ENCODE measurements around the gene ANO6.

The ANO6 gene

GRCh38 chr12:45427042-45427441 lies 211.1 kb downstream of the ANO6 start:
- no peak for ATAC-seq (ENCODE audit: low read depth)

GRCh38 chr12:45429831-45430230 lies 213.9 kb downstream of the ANO6 start:
- Mint-ChIP-seq H3K27ac (no peak overlapping the region), H3K4me3 (no peak overlapping the region), H3K36me3 (peaks cover 40% of the 10 kb centered on the region), H3K4me1 (peaks cover 6% of the 10 kb centered on the region), H3K27me3 (no peaks in the 10 kb centered on the region), H3K9me3 (peaks cover 1% of the 10 kb centered on the region)
- no peak for ATAC-seq (ENCODE audit: low read depth)
- DNase-seq (ENCODE audit: low spot score in 2 of 2): no peak

More at GRCh38 chr12:45427042-45427441, 211.1 kb downstream of the ANO6 start:
- DNase-seq (ENCODE audit: low spot score in 2 of 2): no peak
- Mint-ChIP-seq H3K4me1 (peaks cover 6% of the 10 kb centered on the region), H3K27ac (peak overlapping the region; percentile 11), H3K27me3 (no peaks in the 10 kb centered on the region), H3K36me3 (peaks cover 47% of the 10 kb centered on the region), H3K9me3 (peaks cover 1% of the 10 kb centered on the region), H3K4me3 (no peak overlapping the region)

DNA sequence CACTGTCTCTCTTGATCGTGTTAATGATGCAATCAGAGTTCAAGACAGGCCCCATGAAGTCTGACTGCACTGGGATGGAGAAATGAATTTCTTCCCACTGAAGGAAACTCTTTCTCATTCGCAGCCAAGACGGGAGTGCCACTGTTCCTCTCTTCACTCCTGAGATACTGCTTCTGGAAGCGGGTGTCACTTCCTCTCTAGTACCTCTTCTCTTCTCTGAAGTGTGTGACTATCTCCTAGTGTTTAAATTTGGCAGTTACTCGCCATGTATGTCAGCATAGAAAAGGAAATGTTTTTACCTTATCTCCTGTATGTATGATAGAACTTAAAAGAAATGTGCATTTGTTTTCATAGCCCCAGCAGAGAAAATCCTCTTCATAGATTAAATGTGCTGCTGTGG lies 215.2 kb downstream of the ANO6 start:
- no peak overlapping the region for H3K4me3 Mint-ChIP-seq
- H3K36me3 Mint-ChIP-seq: peaks cover 38% of the 10 kb centered on the region
- H3K27me3 Mint-ChIP-seq: no peaks in the 10 kb centered on the region
- no peak for ATAC-seq (ENCODE audit: low read depth)
- no peak overlapping the region for H3K27ac Mint-ChIP-seq
- peaks cover 5% of the 10 kb centered on the region for H3K4me1 Mint-ChIP-seq
- DNase-seq (ENCODE audit: low spot score in 2 of 2): no peak
- peaks cover 1% of the 10 kb centered on the region for H3K9me3 Mint-ChIP-seq

DNA sequence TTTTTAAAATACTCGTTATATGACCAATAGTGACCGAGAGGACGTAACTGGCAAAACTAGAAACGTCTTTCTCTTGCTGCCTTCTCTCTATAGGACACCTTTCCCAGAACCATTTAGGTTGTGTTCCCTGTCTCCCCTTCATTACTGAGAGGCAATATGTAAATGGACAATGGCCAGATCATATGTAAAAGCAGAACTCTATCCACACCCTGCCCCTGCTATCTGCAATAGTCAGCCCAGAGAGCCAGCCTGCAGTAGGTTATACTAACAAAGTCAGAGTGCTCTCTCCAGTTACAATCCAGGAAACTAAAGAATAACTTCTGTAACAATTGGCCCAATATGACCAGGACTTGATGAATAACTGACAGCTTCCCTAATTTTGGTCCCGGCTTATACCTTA lies 216.8 kb downstream of the ANO6 start:
- H3K9me3 Mint-ChIP-seq: no peaks in the 10 kb centered on the region
- no peaks in the 10 kb centered on the region for H3K4me1 Mint-ChIP-seq
- no peak for DNase-seq (ENCODE audit: low spot score in 2 of 2)
- peaks cover 24% of the 10 kb centered on the region for H3K36me3 Mint-ChIP-seq
- no peak for ATAC-seq (ENCODE audit: low read depth)
- H3K27me3 Mint-ChIP-seq: no peaks in the 10 kb centered on the region
- H3K27ac Mint-ChIP-seq: no peak overlapping the region
- no peak overlapping the region for H3K4me3 Mint-ChIP-seq

GRCh38 chr12:45433441-45433868 lies 217.6 kb downstream of the ANO6 start:
- no peak overlapping the region for H3K27ac Mint-ChIP-seq
- no peak for ATAC-seq (ENCODE audit: low read depth)
- no peak overlapping the region for H3K4me3 Mint-ChIP-seq

GRCh38 chr12:45434094-45434493 lies 218.2 kb downstream of the ANO6 start:
- no peaks in the 10 kb centered on the region for H3K4me1 Mint-ChIP-seq
- peaks cover 18% of the 10 kb centered on the region for H3K36me3 Mint-ChIP-seq
- H3K27ac Mint-ChIP-seq: no peak overlapping the region
- DNase-seq (ENCODE audit: low spot score in 2 of 2): no peak
- H3K4me3 Mint-ChIP-seq: no peak overlapping the region
- H3K27me3 Mint-ChIP-seq: no peaks in the 10 kb centered on the region
- no peak for ATAC-seq (ENCODE audit: low read depth)
- H3K9me3 Mint-ChIP-seq: no peaks in the 10 kb centered on the region

More at GRCh38 chr12:45433441-45433868, 217.6 kb downstream of the ANO6 start:
- peaks cover 20% of the 10 kb centered on the region for H3K36me3 Mint-ChIP-seq
- no peak for DNase-seq (ENCODE audit: low spot score in 2 of 2)
- H3K27me3 Mint-ChIP-seq: no peaks in the 10 kb centered on the region
- H3K9me3 Mint-ChIP-seq: no peaks in the 10 kb centered on the region
- H3K4me1 Mint-ChIP-seq: no peaks in the 10 kb centered on the region

- H3K27ac Mint-ChIP-seq: no peak overlapping the region
- H3K4me1 Mint-ChIP-seq: no peaks in the 10 kb centered on the region
- DNase-seq (ENCODE audit: low spot score in 2 of 2): no peak
- no peak overlapping the region for H3K4me3 Mint-ChIP-seq
- H3K36me3 Mint-ChIP-seq: peaks cover 10% of the 10 kb centered on the region
- ATAC-seq (ENCODE audit: low read depth): peak; percentile 51
- peaks cover 2% of the 10 kb centered on the region for H3K9me3 Mint-ChIP-seq
- H3K27me3 Mint-ChIP-seq: no peaks in the 10 kb centered on the region
Observed at GRCh38 chr12:45435945-45436710, 220.2 kb downstream of the ANO6 start.

DNA sequence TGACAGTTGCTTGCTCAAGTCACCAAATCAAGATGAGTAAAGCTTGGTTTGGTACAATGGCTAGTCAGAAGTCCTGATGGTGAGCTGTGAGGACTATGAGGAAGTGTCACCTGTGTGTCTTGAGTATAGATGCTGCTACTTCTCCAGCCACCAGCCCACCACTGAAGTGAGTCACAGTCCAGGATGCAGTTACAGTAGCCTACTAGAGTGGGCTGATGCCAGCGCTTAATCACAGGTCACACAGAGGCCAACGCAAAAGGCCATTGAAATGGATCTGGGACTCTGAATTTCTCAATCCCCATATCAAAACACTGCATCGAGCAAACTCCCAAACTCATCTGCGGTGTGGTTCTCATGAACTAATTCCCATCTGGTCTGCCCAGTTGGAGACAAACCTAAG lies 223.1 kb downstream of the ANO6 start:
- Mint-ChIP-seq H3K27me3 (no peaks in the 10 kb centered on the region), H3K27ac (no peak overlapping the region), H3K4me3 (no peak overlapping the region), H3K4me1 (no peaks in the 10 kb centered on the region), H3K9me3 (peaks cover 9% of the 10 kb centered on the region), H3K36me3 (peaks cover under 1% of the 10 kb centered on the region)
- ATAC-seq (ENCODE audit: low read depth) (no peak), DNase-seq (ENCODE audit: low spot score in 2 of 2) (no peak)

- H3K9me3 Mint-ChIP-seq: peaks cover 20% of the 10 kb centered on the region
- peaks cover 6% of the 10 kb centered on the region for H3K36me3 Mint-ChIP-seq
- no peak overlapping the region for H3K4me3 Mint-ChIP-seq
- no peak overlapping the region for H3K27ac Mint-ChIP-seq
- no peak for ATAC-seq (ENCODE audit: low read depth)
- peaks cover 1% of the 10 kb centered on the region for H3K27me3 Mint-ChIP-seq
- no peak for DNase-seq (ENCODE audit: low spot score in 2 of 2)
- no peaks in the 10 kb centered on the region for H3K4me1 Mint-ChIP-seq
Observed at GRCh38 chr12:45446013-45446412, 230.1 kb downstream of the ANO6 start.

DNA sequence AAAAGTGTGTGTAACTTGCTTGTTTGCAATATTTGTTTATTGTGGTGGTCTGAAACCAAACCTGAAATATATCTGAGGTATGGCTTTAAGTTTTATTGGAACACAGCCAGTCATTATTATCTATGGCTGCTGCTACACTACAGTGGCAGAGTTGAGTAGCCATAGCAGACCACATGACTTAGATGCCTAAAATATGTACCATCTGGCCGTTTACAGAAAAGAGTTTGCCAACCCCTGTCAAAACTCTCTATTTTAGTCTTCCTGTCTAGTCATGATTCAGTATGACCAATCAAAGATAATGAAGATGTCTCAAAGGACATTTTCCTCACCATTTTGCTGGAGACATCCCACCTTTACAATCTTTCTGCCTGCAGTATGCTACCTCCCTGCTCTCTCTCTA lies 242.3 kb downstream of the ANO6 start:
- ATAC-seq (ENCODE audit: low read depth) (no peak), DNase-seq (ENCODE audit: low spot score in 2 of 2) (no peak)
- H3K27ac Mint-ChIP-seq: no peak overlapping the region
- H3K4me1 Mint-ChIP-seq: no peaks in the 10 kb centered on the region
- no peak overlapping the region for H3K4me3 Mint-ChIP-seq
- no peaks in the 10 kb centered on the region for H3K36me3 Mint-ChIP-seq
- peaks cover 9% of the 10 kb centered on the region for H3K27me3 Mint-ChIP-seq
- peaks cover 3% of the 10 kb centered on the region for H3K9me3 Mint-ChIP-seq

DNA sequence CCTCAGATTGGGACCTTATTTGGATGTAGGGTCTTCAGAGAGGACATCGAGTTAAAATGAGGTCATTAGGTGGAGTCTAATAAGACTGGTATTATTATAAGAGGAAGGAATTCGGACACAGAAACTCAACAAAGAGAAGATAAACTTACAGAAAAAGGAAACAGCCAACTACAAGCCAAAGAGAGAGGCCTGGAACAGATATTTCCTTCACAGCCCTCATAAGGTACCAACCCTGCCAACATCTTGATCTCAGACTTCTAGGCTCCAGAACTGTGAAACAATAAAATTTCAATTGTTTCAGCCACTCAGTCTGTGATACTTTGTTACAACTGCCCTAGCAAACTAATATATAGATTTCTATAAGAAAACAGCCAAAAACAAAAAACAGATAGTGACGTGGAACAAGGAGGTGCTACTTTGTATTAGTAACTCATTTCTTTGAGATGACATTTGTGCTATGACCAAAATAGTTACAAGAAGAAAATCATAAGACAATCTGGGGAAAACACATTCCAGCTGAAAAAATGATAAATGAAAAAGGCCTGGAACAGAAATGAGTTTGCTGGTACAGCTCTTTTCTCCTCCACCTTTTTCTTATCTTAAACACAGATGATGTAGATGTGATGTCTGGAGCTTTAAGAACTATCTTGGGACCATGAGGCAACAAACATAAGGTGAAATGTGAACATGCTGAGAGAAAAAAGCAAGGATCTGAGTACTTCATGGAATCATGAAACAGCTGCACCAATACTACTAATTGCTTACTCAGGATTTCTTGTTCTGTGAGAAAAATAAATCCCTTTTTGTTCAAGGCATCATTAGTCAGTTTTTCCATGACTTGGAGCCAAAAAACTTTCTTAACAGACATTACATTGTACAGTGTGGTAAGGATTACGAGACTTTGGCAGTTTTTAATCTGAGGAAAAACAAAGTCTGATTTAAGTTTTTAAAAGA lies 243.2 kb downstream of the ANO6 start:
- DNase-seq (ENCODE audit: low spot score in 2 of 2) (no peak), ATAC-seq (ENCODE audit: low read depth) (no peak)
- no peak overlapping the region for H3K27ac Mint-ChIP-seq
- no peaks in the 10 kb centered on the region for H3K36me3 Mint-ChIP-seq
- H3K4me1 Mint-ChIP-seq: no peaks in the 10 kb centered on the region
- H3K27me3 Mint-ChIP-seq: peaks cover 9% of the 10 kb centered on the region
- peaks cover 2% of the 10 kb centered on the region for H3K9me3 Mint-ChIP-seq
- no peak overlapping the region for H3K4me3 Mint-ChIP-seq

DNA sequence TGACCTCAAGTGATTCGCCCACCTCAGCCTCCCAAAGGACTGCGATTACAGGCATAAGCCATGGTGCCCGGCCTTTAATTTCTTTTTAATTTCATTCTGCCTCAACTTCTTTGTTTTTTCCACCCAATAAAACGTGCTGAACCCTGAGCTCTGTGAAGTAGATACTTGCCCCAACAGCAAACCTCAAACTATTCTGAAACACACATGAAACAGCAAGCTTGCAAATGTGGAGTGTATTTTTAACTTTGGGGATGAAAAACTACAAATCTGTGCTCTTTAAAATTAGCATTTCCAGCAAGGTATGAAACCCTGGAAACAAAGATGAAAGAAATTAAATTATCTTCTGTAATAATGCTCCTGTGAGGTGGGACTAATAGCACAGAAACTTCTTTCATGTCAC lies 246.6 kb downstream of the ANO6 start:
- H3K4me3 Mint-ChIP-seq: no peak overlapping the region
- no peak for DNase-seq (ENCODE audit: low spot score in 2 of 2)
- H3K36me3 Mint-ChIP-seq: no peaks in the 10 kb centered on the region
- H3K27ac Mint-ChIP-seq: no peak overlapping the region
- H3K27me3 Mint-ChIP-seq: peaks cover 11% of the 10 kb centered on the region
- ATAC-seq (ENCODE audit: low read depth): no peak
- no peaks in the 10 kb centered on the region for H3K4me1 Mint-ChIP-seq
- peaks cover 2% of the 10 kb centered on the region for H3K9me3 Mint-ChIP-seq

- Mint-ChIP-seq H3K4me1 (no peaks in the 10 kb centered on the region), H3K36me3 (no peaks in the 10 kb centered on the region), H3K27me3 (peaks cover 11% of the 10 kb centered on the region), H3K4me3 (no peak overlapping the region), H3K27ac (no peak overlapping the region), H3K9me3 (peaks cover 2% of the 10 kb centered on the region)
- ATAC-seq (ENCODE audit: low read depth): no peak
- no peak for DNase-seq (ENCODE audit: low spot score in 2 of 2)
Observed at GRCh38 chr12:45464699-45465098, 248.8 kb downstream of the ANO6 start.
